Nephron progenitor cell (in vitro differentiated cells): Measurements from ENCODE around the gene TMEM11.

Source experiments
- DNase-seq: peaks from one replicate; pipeline ENCODE4 v3.0.0; 2021
- H3K27ac Mint-ChIP-seq: 2 replicates; pipeline ENCODE4 v1.8.0; 2021; ENCODE audit warnings: mild to moderate bottlenecking, moderate library complexity, mixed read lengths
- H3K27me3 Mint-ChIP-seq: 2 replicates; pipeline ENCODE4 v1.8.0; 2021; ENCODE audit warnings: mild to moderate bottlenecking, low read depth, mixed read lengths; ENCODE audit not compliant: poor library complexity
- H3K36me3 Mint-ChIP-seq: 2 replicates; pipeline ENCODE4 v1.8.0; 2021; ENCODE audit warnings: low read depth, mixed read lengths
- H3K4me1 Mint-ChIP-seq: 2 replicates; pipeline ENCODE4 v1.8.0; 2021; ENCODE audit warnings: mixed read lengths
- H3K4me3 Mint-ChIP-seq: 2 replicates; pipeline ENCODE4 v1.8.0; 2021; ENCODE audit warnings: mild to moderate bottlenecking, moderate library complexity, mixed read lengths
- H3K9me3 Mint-ChIP-seq: 2 replicates; pipeline ENCODE4 v1.8.0; 2021; ENCODE audit warnings: mild to moderate bottlenecking, moderate library complexity, mixed read lengths
- CTCF ChIP-seq: fragments of 200-600 bp; sonication (generic); IDR thresholded peaks from 2 replicates; pipeline ENCODE4 v1.5.0; 2021; ENCODE audit warnings: antibody characterized with exemption

Gene TMEM11

DNA sequence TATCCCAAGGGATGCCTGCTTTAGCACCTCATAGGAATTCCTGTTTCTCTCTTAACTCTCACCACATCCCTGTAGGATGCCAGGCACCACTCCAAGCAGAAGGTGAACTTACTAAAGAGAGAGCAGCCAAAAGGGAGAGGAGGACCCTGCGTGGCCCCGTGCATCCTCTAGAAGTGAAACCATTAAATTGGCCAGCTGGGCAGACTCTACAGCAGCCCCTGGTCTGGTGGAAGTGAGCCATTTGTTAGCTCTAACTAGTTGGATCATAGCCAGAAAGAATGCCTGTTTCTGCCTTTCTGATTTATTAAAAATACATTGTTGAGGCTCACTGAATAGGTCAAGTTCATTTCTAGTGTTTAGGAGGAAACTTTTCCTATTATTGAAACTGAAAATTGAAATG is 22.3 kb downstream of the TMEM11 start:
- TF ChIP-seq CTCF: no peak
- no peak overlapping the region for H3K4me3 Mint-ChIP-seq
- H3K4me1 Mint-ChIP-seq: no peaks in the 10 kb centered on the region
- peaks cover 3% of the 10 kb centered on the region for H3K27me3 Mint-ChIP-seq
- H3K36me3 Mint-ChIP-seq: peaks cover 72% of the 10 kb centered on the region
- no peaks in the 10 kb centered on the region for H3K9me3 Mint-ChIP-seq
- no peak for DNase-seq
- H3K27ac Mint-ChIP-seq: peak overlapping the region; percentile 36

GRCh38 chr17:21190078-21190477 is 23.9 kb downstream of the TMEM11 start:
- Mint-ChIP-seq H3K27ac (peak overlapping the region; percentile 84), H3K9me3 (no peaks in the 10 kb centered on the region), H3K4me3 (no peak overlapping the region), H3K27me3 (peaks cover 3% of the 10 kb centered on the region), H3K4me1 (no peaks in the 10 kb centered on the region), H3K36me3 (peaks cover 74% of the 10 kb centered on the region)
- no peak for TF ChIP-seq CTCF
- DNase-seq: no peak

GRCh38 chr17:21189361-21189760 is 24.6 kb downstream of the TMEM11 start:
- no peak for TF ChIP-seq CTCF
- Mint-ChIP-seq H3K4me1 (no peaks in the 10 kb centered on the region), H3K4me3 (no peak overlapping the region), H3K27ac (no peak overlapping the region), H3K9me3 (no peaks in the 10 kb centered on the region), H3K27me3 (peaks cover 3% of the 10 kb centered on the region), H3K36me3 (peaks cover 74% of the 10 kb centered on the region)
- DNase-seq: no peak

GRCh38 chr17:21186399-21187187 is 27.4 kb downstream of the TMEM11 start:
- Mint-ChIP-seq H3K27ac (no peak overlapping the region), H3K27me3 (no peaks in the 10 kb centered on the region), H3K36me3 (peaks cover 68% of the 10 kb centered on the region), H3K4me3 (no peak overlapping the region), H3K4me1 (peaks cover 8% of the 10 kb centered on the region), H3K9me3 (no peaks in the 10 kb centered on the region)
- DNase-seq: no peak
- TF ChIP-seq CTCF: no peak

GRCh38 chr17:21185061-21185460 is 28.9 kb downstream of the TMEM11 start:
- Mint-ChIP-seq H3K9me3 (no peaks in the 10 kb centered on the region), H3K27me3 (no peaks in the 10 kb centered on the region), H3K4me1 (peaks cover 8% of the 10 kb centered on the region), H3K27ac (no peak overlapping the region), H3K36me3 (peaks cover 68% of the 10 kb centered on the region), H3K4me3 (no peak overlapping the region)
- DNase-seq: no peak
- no peak for TF ChIP-seq CTCF

GRCh38 chr17:21184570-21184969 is 29.4 kb downstream of the TMEM11 start:
- TF ChIP-seq CTCF: no peak
- H3K4me3 Mint-ChIP-seq: no peak overlapping the region
- H3K9me3 Mint-ChIP-seq: no peaks in the 10 kb centered on the region
- H3K36me3 Mint-ChIP-seq: peaks cover 69% of the 10 kb centered on the region
- no peak for DNase-seq
- H3K27me3 Mint-ChIP-seq: no peaks in the 10 kb centered on the region
- H3K4me1 Mint-ChIP-seq: peaks cover 8% of the 10 kb centered on the region
- H3K27ac Mint-ChIP-seq: no peak overlapping the region
